Colonic mucosa (tissue), 4 donors: ENCODE measurements around the gene MAZ. TPM values are rescaled to one million over a fixed set of nuclear protein-coding genes. Genes with fewer than 3 reads are reported as not detected.

Experiments used
- DNase-seq: peaks from one replicate; pipeline ENCODE4 v3.0.0-alpha.2; 2020
- H3K27ac ChIP-seq: fragments of 200-600 bp; one replicate; pipeline ENCODE4 v1.8.0; 2021
- H3K27me3 ChIP-seq: fragments of 200-600 bp; one replicate; pipeline ENCODE4 v1.8.0; 2021
- H3K36me3 ChIP-seq: fragments of 200-600 bp; one replicate; pipeline ENCODE4 v1.8.0; 2021
- H3K4me1 ChIP-seq: fragments of 200-600 bp; one replicate; pipeline ENCODE4 v1.8.0; 2021; ENCODE audit warnings: mild to moderate bottlenecking
- H3K4me3 ChIP-seq: fragments of 200-600 bp; one replicate; pipeline ENCODE4 v1.8.0; 2021
- H3K9ac ChIP-seq, 2 donors: one replicate each; pipeline ENCODE4 v1.7.0; 2013; ENCODE audit warnings: control low read depth in 2 of 2, low read depth in 2 of 2, low read length in 2 of 2
- H3K9me3 ChIP-seq: fragments of 200-600 bp; one replicate; pipeline ENCODE4 v1.8.0; 2021
- intact Hi-C: fragments of 100-400 bp; cut with DNase I; formaldehyde crosslinking; loops from one replicate; pipeline ENCODE4 v1.14.1; 2022
- total RNA-seq, 2 donors: library from RNA; stranded (reverse); fragmentation: NEBNext Ultra II Directional in 1 of 2; extraction: Animal tissue kit (Norgen Biotek cat#: 25700) in 1 of 2; gene quantifications; one replicate each; pipeline ENCODE4 v1.2.1, GENCODE V29; 2021
- TF ChIP-seq, protein P1 (sequence below): fragments of 200-600 bp; IDR thresholded peaks from one replicate; pipeline ENCODE4 v1.8.0; 2022; ENCODE audit warnings: antibody characterized with exemption, mild to moderate bottlenecking
- donor health status: healthy.
- donor health status: DM: no; HTN: no; CAD: no.
- donor health status: DM: no; HTN: no; CAD: no.

The MAZ gene
- total RNA-seq, 2 donors from 2014 or later = 286 to 441 TPM

DNA sequence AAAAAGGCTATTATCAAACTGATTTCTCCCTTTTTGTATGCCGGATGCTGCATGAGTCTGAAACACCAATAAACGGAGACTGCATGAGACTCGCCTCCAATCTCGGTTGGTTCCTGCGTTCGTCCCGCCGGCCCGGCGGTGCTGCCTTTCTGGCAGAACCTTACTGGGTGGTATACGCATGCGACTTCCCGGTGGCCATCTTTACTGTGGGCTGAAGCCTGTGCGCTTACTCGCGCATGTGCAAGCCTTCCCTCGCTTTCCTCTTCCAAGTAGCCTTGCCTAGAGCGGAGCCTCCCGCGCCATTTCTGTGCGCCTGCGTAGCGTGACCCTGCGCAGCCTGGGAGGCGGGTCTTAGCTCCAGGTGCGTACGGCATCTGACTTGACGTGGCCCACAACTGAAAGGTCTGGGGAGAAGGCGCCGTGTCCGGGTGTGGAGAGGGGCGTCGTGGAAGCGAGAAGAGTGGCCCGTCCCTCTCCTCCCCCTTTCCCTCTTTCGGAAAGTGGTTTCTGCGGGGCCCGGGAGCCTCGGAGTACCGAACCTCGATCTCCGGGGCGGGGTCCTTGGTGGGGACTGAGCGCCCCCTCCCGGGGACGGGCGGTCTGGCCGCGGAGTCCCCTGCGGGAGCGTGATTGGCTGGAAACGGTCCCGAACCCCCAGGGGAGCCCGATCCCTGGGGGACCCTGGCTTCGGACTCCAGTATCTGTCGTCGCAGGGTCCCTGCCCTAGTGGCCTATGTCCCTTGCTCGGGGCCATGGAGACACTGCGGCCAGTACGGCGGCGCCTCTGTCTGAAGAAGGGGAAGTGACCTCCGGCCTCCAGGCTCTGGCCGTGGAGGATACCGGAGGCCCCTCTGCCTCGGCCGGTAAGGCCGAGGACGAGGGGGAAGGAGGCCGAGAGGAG, 9.7 kb downstream of the MAZ start, which contains the start of gene PAGR1:
TSS of gene PAGR1 (plus strand) at position 360 of the 901 bp plus-strand sequence. CDS start at position 734, 374 bp downstream.
- peaks cover 26% of the 10 kb centered on the region for H3K4me1 ChIP-seq
- no peaks in the 10 kb centered on the region for H3K9me3 ChIP-seq
- peak within 1 kb of the TSS; percentile 95 for H3K27ac ChIP-seq
- H3K36me3 ChIP-seq = no peaks in the 10 kb centered on the region
- DNase-seq = peak; percentile 99
- peak within 1 kb of the TSS; percentile 67 for H3K4me3 ChIP-seq
- no peaks in the 10 kb centered on the region for H3K27me3 ChIP-seq
- intact Hi-C loops = no loop called here
- TF ChIP-seq, protein P1, sequence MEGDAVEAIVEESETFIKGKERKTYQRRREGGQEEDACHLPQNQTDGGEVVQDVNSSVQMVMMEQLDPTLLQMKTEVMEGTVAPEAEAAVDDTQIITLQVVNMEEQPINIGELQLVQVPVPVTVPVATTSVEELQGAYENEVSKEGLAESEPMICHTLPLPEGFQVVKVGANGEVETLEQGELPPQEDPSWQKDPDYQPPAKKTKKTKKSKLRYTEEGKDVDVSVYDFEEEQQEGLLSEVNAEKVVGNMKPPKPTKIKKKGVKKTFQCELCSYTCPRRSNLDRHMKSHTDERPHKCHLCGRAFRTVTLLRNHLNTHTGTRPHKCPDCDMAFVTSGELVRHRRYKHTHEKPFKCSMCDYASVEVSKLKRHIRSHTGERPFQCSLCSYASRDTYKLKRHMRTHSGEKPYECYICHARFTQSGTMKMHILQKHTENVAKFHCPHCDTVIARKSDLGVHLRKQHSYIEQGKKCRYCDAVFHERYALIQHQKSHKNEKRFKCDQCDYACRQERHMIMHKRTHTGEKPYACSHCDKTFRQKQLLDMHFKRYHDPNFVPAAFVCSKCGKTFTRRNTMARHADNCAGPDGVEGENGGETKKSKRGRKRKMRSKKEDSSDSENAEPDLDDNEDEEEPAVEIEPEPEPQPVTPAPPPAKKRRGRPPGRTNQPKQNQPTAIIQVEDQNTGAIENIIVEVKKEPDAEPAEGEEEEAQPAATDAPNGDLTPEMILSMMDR = peak; percentile 92
- peak within 1 kb of the TSS; percentile 89 to 96 for H3K9ac ChIP-seq

DNA sequence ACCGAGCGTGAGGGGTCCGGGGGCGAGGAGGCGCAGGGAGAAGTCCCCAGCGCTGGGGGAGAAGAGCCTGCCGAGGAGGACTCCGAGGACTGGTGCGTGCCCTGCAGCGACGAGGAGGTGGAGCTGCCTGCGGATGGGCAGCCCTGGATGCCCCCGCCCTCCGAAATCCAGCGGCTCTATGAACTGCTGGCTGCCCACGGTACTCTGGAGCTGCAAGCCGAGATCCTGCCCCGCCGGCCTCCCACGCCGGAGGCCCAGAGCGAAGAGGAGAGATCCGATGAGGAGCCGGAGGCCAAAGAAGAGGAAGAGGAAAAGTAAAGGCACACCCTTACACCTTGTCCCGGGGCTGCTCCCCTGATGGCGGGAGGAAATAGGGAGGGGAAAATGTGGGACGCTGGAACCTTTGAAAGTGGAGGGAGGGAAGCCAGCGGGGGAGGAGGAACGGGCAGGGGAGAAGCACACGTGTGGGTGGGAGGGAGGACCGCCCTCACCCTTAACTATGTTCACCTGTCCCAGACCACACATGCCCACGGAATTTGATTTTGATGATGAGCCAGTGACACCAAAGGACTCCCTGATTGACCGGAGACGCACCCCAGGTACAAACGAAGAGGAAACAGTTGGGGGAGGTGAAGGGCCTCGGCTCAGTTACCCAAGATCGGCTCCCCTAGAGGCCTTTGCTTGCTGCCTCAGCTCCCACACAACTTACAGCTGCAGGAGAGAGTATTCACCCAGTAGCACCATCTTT, 10.5 kb downstream of the MAZ start:
- H3K27me3 ChIP-seq = no peaks in the 10 kb centered on the region
- intact Hi-C loops = no loop called here
- H3K4me1 ChIP-seq = peaks cover 26% of the 10 kb centered on the region

DNA sequence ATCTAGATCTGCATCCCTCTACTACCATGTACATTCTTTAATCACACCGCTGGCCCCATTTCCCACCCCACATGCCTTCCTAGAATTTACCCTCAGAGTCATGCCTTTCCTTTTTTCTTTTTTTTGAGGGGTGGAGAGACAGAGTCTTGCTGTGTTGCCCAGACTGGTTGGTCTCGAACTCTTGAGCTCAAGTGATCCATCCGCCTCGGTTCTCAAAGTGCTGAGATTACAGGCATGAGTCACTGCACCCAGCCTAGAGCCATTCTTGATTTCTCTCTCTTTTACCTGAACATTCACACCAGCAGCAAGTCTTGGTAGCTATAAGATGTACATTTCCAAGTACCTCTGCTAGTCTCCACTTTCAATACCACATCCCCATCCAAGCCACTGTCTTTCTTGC, 11.8 kb downstream of the MAZ start:
- Histone ChIP-seq H3K4me3 (peak overlapping the region; percentile 67), H3K27me3 (no peaks in the 10 kb centered on the region), H3K36me3 (no peaks in the 10 kb centered on the region), H3K9ac (no peak overlapping the region), H3K9me3 (no peaks in the 10 kb centered on the region), H3K27ac (peak overlapping the region; percentile 95), H3K4me1 (peaks cover 26% of the 10 kb centered on the region)
- TF ChIP-seq, protein P1 = no peak
- no peak for DNase-seq
- intact Hi-C loops = no loop called here

More for the DNA sequence above, 10.5 kb downstream of the MAZ start:
- Histone ChIP-seq H3K27ac (peak overlapping the region; percentile 95), H3K9ac (peak overlapping the region; percentile 89 to 96), H3K9me3 (no peaks in the 10 kb centered on the region), H3K36me3 (no peaks in the 10 kb centered on the region), H3K4me3 (peak overlapping the region; percentile 67)
- peak; percentile 80 for DNase-seq
- TF ChIP-seq, protein P1 = no peak

- H3K4me1 ChIP-seq = peaks cover 39% of the 10 kb centered on the region
- peak overlapping the region; percentile 97 for H3K27ac ChIP-seq
- no peaks in the 10 kb centered on the region for H3K9me3 ChIP-seq
- intact Hi-C loops = no loop called here
- TF ChIP-seq, protein P1 = peak; percentile 36
- DNase-seq = peak; percentile 70
- H3K4me3 ChIP-seq = peak overlapping the region; percentile 82
- peak overlapping the region; percentile 20 to 100 for H3K9ac ChIP-seq
- H3K27me3 ChIP-seq = no peaks in the 10 kb centered on the region
- no peaks in the 10 kb centered on the region for H3K36me3 ChIP-seq
Measured at GRCh38 chr16:29819506-29819905, 13.2 kb downstream of the MAZ start.

- DNase-seq = peak; percentile 92
Measured at GRCh38 chr16:29820271-29820701, 14.0 kb downstream of the MAZ start, which contains the start of gene MVP. Gene MVP, plus strand, starts transcription at chr16:29820462. Its CDS starts 10,088 bp downstream, at chr16:29830550.

More at GRCh38 chr16:29820271-29820701, 14.0 kb downstream of the MAZ start, which contains the start of gene MVP:
- H3K36me3 ChIP-seq = no peaks in the 10 kb centered on the region
- H3K27ac ChIP-seq = peak within 1 kb of the TSS; percentile 97
- peak within 1 kb of the TSS; percentile 82 for H3K4me3 ChIP-seq
- H3K9me3 ChIP-seq = no peaks in the 10 kb centered on the region
- intact Hi-C loops = no loop called here
- H3K9ac ChIP-seq = peak within 1 kb of the TSS; percentile 77 to 100
- no peaks in the 10 kb centered on the region for H3K27me3 ChIP-seq
- peaks cover 43% of the 10 kb centered on the region for H3K4me1 ChIP-seq
- TF ChIP-seq, protein P1 = no peak
